PC-3 (cell line): ENCODE measurements around the gene IP6K1. TPM values are rescaled to one million over a fixed set of nuclear protein-coding genes. Genes with fewer than 3 reads are reported as not detected.

Source experiments
- ATAC-seq: fragments of 200-7000 bp; cut with Tn5 transposase; 2 replicates; pipeline ENCODE4 v1.9.1; 2020; ENCODE audit warnings: mild to moderate bottlenecking, moderate library complexity
- BruUV-seq: library from RNA; stranded (reverse); fragments of 400-500 nt; replicated peaks from 2 replicates; lab custom pipeline; 2021; lab: Mats Ljungman, UMichigan
- CTCF ChIA-PET: fragments of 300-600 bp; sonication (Branson Sonifier 250); formaldehyde crosslinking; loops from one replicate; lab custom pipeline; 2022; ENCODE audit warnings: antibody characterized with exemption; lab: Charles Lee
- POLR2A ChIA-PET: fragments of 300-600 bp; sonication (Branson Sonifier 250); formaldehyde crosslinking; loops from one replicate; lab custom pipeline; 2022; ENCODE audit warnings: antibody characterized with exemption; ENCODE audit not compliant: unreplicated experiment; lab: Charles Lee
- DNase-seq: peaks from one replicate; pipeline ENCODE4 v3.0.0-alpha.2; 2015
- H2AFZ ChIP-seq: fragments of 300-600 bp; sonication (generic); 2 replicates; pipeline ENCODE4 v1.6.0; 2016; ENCODE audit warnings: antibody characterized with exemption, low read length
- H3F3A ChIP-seq: fragments of 300-600 bp; sonication (generic); one replicate; pipeline ENCODE4 v1.6.0; 2017; ENCODE audit warnings: antibody characterized with exemption, low read length, control low read depth, mild to moderate bottlenecking; ENCODE audit not compliant: unreplicated experiment
- H3K27ac ChIP-seq: fragments of 300-600 bp; sonication (generic); 2 replicates; pipeline ENCODE4 v1.5.1; 2016; ENCODE audit warnings: mild to moderate bottlenecking, low read length
- H3K27me3 ChIP-seq: fragments of 300-600 bp; sonication (generic); 2 replicates; pipeline ENCODE4 v1.6.1; 2016; ENCODE audit warnings: low read length, mixed read lengths
- H3K36me3 ChIP-seq: fragments of 300-600 bp; sonication (generic); 2 replicates; pipeline ENCODE4 v1.6.1; 2016; ENCODE audit warnings: low read depth, mixed run types, low read length, mixed read lengths
- H3K4me1 ChIP-seq: fragments of 300-600 bp; sonication (generic); 2 replicates; pipeline ENCODE4 v1.5.1; 2016; ENCODE audit warnings: low read length; ENCODE audit not compliant: insufficient read depth
- H3K4me2 ChIP-seq: fragments of 300-600 bp; sonication (generic); 2 replicates; pipeline ENCODE4 v1.6.0; 2016; ENCODE audit warnings: low read length
- H3K4me3 ChIP-seq: fragments of 300-600 bp; sonication (generic); 2 replicates; pipeline ENCODE4 v1.5.1; 2016; ENCODE audit warnings: mild to moderate bottlenecking, low read length, mixed read lengths
- H3K79me2 ChIP-seq: fragments of 300-600 bp; sonication (generic); 2 replicates; pipeline ENCODE4 v1.6.1; 2017; ENCODE audit warnings: low read length, mixed read lengths
- H3K9ac ChIP-seq: fragments of 300-600 bp; sonication (generic); 2 replicates; pipeline ENCODE4 v1.6.0; 2016; ENCODE audit warnings: mild to moderate bottlenecking, low read length
- H3K9me2 ChIP-seq: fragments of 300-600 bp; sonication (generic); replicated peaks from 2 replicates; pipeline ENCODE4 v1.6.1; 2016; ENCODE audit warnings: mixed run types, low read length, mixed read lengths
- H3K9me3 ChIP-seq: fragments of 300-600 bp; sonication (generic); 2 replicates; pipeline ENCODE4 v1.6.1; 2016; ENCODE audit warnings: low read length, mixed read lengths
- H4K20me1 ChIP-seq: fragments of 300-600 bp; sonication (generic); 2 replicates; pipeline ENCODE4 v1.6.1; 2016; ENCODE audit warnings: low read length, mixed read lengths
- EZH2 ChIP-seq: fragments of 300-600 bp; sonication (generic); IDR thresholded peaks from one replicate; pipeline ENCODE4 v1.6.1; 2017; ENCODE audit warnings: antibody characterized with exemption, mild to moderate bottlenecking, low read length; ENCODE audit not compliant: unreplicated experiment
- EZH2phosphoT487 ChIP-seq: fragments of 300-600 bp; sonication (generic); IDR thresholded peaks from 2 replicates; pipeline ENCODE4 v1.6.1; 2018; ENCODE audit warnings: mild to moderate bottlenecking, antibody characterized with exemption, low read length, borderline replicate concordance
- intact Hi-C: fragments of 100-400 bp; cut with micrococcal nuclease; formaldehyde crosslinking; loops from 2 replicates; pipeline ENCODE4 v1.9.0; 2023
- microRNA-seq: library from miRNA; unstranded; fragments of <30 nt; microRNA quantifications from one replicate; pipeline ENCODE4 v1.1.0, GENCODE V29; 2020; ENCODE audit not compliant: unreplicated experiment
- total RNA-seq: library from RNA; depleted of rRNA; stranded (reverse); fragments of >200 nt; gene quantifications from 2 replicates; pipeline ENCODE4 v1.2.3, GENCODE V29; 2014; rRNA removed
- TF ChIP-seq, protein P1 (sequence below): fragments of 300-600 bp; sonication (generic); conservative IDR thresholded peaks from 2 replicates; pipeline ENCODE4 v1.5.1; 2017; ENCODE audit warnings: antibody characterized with exemption, low read depth, mild to moderate bottlenecking, low read length

The IP6K1 gene
- total RNA-seq, 1 experiment from 2014 or later, result 50.3 TPM

DNA sequence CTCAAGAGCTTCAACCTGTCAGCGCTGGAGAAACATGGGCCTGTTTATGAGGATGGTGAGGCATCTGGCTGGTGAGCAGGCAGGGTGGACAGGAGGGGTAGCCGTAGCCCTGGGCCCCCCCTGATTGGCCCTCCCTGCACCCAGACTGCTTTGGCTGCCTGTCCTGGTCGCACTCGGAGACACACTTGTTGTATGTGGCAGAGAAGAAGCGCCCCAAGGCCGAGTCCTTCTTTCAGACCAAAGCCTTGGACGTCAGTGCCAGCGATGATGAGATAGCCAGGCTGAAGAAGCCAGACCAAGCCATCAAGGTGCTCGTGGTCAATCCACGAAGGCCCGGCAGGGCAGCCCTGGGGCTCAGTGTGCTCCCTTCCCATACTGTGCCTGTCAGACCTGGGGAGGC, 110.4 kb downstream of the IP6K1 start:
- H3K36me3 ChIP-seq, result peaks cover 35% of the 10 kb centered on the region; the same call in 1 of the 2 replicates
- ChIA-PET POLR2A (no interaction called here), CTCF (no interaction called here)
- no peak overlapping the region for H3K9ac ChIP-seq
- H3K4me2 ChIP-seq, result peak overlapping the region; percentile 94; the same call in 1 of the 2 replicates
- no peaks in the 10 kb centered on the region for H4K20me1 ChIP-seq
- no peak overlapping the region for H3K4me3 ChIP-seq
- peaks cover 24% of the 10 kb centered on the region for H3K79me2 ChIP-seq
- intact Hi-C loops, result no loop called here
- no peaks in the 10 kb centered on the region for H3K9me2 ChIP-seq
- H2AFZ ChIP-seq, result no peak overlapping the region
- DNase-seq (no peak), ATAC-seq (no peak)
- H3K27me3 ChIP-seq, result no peaks in the 10 kb centered on the region
- H3K27ac ChIP-seq, result no peak overlapping the region
- H3F3A ChIP-seq, result no peaks in the 10 kb centered on the region
- TF ChIP-seq EZH2, result no peak
- TF ChIP-seq, protein P1, sequence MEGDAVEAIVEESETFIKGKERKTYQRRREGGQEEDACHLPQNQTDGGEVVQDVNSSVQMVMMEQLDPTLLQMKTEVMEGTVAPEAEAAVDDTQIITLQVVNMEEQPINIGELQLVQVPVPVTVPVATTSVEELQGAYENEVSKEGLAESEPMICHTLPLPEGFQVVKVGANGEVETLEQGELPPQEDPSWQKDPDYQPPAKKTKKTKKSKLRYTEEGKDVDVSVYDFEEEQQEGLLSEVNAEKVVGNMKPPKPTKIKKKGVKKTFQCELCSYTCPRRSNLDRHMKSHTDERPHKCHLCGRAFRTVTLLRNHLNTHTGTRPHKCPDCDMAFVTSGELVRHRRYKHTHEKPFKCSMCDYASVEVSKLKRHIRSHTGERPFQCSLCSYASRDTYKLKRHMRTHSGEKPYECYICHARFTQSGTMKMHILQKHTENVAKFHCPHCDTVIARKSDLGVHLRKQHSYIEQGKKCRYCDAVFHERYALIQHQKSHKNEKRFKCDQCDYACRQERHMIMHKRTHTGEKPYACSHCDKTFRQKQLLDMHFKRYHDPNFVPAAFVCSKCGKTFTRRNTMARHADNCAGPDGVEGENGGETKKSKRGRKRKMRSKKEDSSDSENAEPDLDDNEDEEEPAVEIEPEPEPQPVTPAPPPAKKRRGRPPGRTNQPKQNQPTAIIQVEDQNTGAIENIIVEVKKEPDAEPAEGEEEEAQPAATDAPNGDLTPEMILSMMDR, result no peak
- no peak for TF ChIP-seq EZH2phosphoT487
- H3K4me1 ChIP-seq, result peaks cover 15% of the 10 kb centered on the region
- BruUV-seq, result TSS peak; percentile 32
- H3K9me3 ChIP-seq, result no peaks in the 10 kb centered on the region

DNA sequence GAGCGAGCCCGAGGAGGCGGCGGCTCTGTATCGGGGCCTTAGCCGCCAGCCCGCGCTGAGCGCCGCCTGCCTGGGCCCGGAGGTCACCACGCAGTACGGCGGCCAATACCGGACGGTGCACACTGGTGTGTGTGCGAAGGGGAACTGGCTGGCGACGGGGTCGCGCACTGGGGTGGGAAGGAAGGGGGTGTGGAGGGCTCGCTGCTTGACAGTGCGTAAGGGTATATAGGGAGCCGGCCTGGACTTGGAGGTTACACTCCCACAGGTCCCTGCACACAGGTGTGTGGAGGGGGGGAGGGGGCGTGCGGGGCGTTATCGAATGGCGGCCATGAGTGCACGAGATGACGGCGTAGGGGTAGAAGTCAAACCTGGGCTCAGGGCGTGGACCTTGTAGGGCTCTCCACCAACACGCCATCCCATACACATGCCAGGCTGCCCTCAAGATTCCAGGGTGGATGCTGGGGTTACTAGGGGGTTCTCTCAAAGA, 111.8 kb downstream of the IP6K1 start:
- peaks cover 20% of the 10 kb centered on the region for H3K4me1 ChIP-seq
- H2AFZ ChIP-seq, result peak overlapping the region; percentile 75
- DNase-seq (no peak), ATAC-seq (peak; percentile 14)
- peaks cover 27% of the 10 kb centered on the region; the same call in 1 of the 2 replicates for H3K36me3 ChIP-seq
- H3K27ac ChIP-seq, result peak overlapping the region; percentile 89
- H3K9me2 ChIP-seq, result no peaks in the 10 kb centered on the region
- POLR2A ChIA-PET, result no interaction called here
- H3K79me2 ChIP-seq, result peaks cover 24% of the 10 kb centered on the region
- no peaks in the 10 kb centered on the region for H3F3A ChIP-seq
- H3K4me3 ChIP-seq, result peak overlapping the region; percentile 88
- peak overlapping the region; percentile 98 for H3K9ac ChIP-seq
- BruUV-seq, result no TSS peak
- TF ChIP-seq EZH2 (no peak), EZH2phosphoT487 (no peak)
- TF ChIP-seq, protein P1, result no peak
- H4K20me1 ChIP-seq, result no peaks in the 10 kb centered on the region
- H3K4me2 ChIP-seq, result peak overlapping the region; percentile 94
- H3K27me3 ChIP-seq, result no peaks in the 10 kb centered on the region
- intact Hi-C loops, result loop anchor here (5.0 kb wide), 2 partner anchors 202 to 222 kb away; partner anchors contain the start of gene DAG1
- H3K9me3 ChIP-seq, result no peaks in the 10 kb centered on the region
- CTCF ChIA-PET, result no interaction called here

Small RNA genes within 50 kb of the gene (microRNA-seq; reads per million reads assigned to microRNA genes)
- gene MIR5193, result not detected

Other genes starting within 250 kb of the IP6K1 start
- gene BSN, start 232.1 kb downstream of the IP6K1 start, total RNA-seq, result 0.80 and 0.92 TPM in 2 replicates
- gene APEH, start 112.2 kb downstream of the IP6K1 start, total RNA-seq, result 236 and 246 TPM in 2 replicates
- 1.7 and 2.8 TPM in 2 replicates for gene MST1, start 97.1 kb downstream of the IP6K1 start, total RNA-seq
- 38.6 and 43.0 TPM in 2 replicates for gene RNF123, start 97.0 kb downstream of the IP6K1 start, total RNA-seq
- 1.8 and 2.1 TPM in 2 replicates for gene AMIGO3, start 66.9 kb downstream of the IP6K1 start, total RNA-seq
- 69.5 and 83.9 TPM in 2 replicates for gene GMPPB, start 62.6 kb downstream of the IP6K1 start, total RNA-seq
- not detected in 2 replicates for gene CDHR4, start 13.3 kb upstream of the IP6K1 start, total RNA-seq
- gene INKA1, start 16.7 kb upstream of the IP6K1 start, total RNA-seq, result 1.3 and 5.8 TPM in 2 replicates
- 3.3 and 3.6 TPM in 2 replicates for gene UBA7, start 27.4 kb upstream of the IP6K1 start, total RNA-seq
- gene TRAIP, start 70.0 kb upstream of the IP6K1 start, total RNA-seq, result 21.6 and 27.8 TPM in 2 replicates
- gene CAMKV, start 83.4 kb upstream of the IP6K1 start, total RNA-seq, result 0.58 TPM in 1 of 2 replicates, not detected in the other
- gene MST1R, start 117.3 kb upstream of the IP6K1 start, total RNA-seq, result 39.0 and 70.6 TPM in 2 replicates
- 20.8 and 24.9 TPM in 2 replicates for gene MON1A, start 143.3 kb upstream of the IP6K1 start, total RNA-seq
- 64.6 and 73.5 TPM in 2 replicates for gene RBM6, start 153.6 kb upstream of the IP6K1 start, total RNA-seq